BE2C (cell line): ENCODE results near the gene DNAH6.

ENCODE experiments used
- DNase-seq: peaks from one replicate; pipeline ENCODE4 v3.0.0-alpha.2; 2020
- H3K27me3 ChIP-seq: fragments of 250-450 bp; sonication (Bioruptor Pico); 2 replicates; pipeline ENCODE4 v1.5.1; 2020; ENCODE audit warnings: mild to moderate bottlenecking
- H3K36me3 ChIP-seq: fragments of 250-450 bp; sonication (Bioruptor Pico); 2 replicates; pipeline ENCODE4 v1.5.1; 2020; ENCODE audit warnings: mild to moderate bottlenecking
- H3K4me1 ChIP-seq: fragments of 250-450 bp; sonication (Bioruptor Pico); 2 replicates; pipeline ENCODE4 v1.5.1; 2020
- H3K4me3 ChIP-seq: 2 replicates; pipeline ENCODE4 v1.5.1; 2011; ENCODE audit warnings: low read depth, low read length
- H3K9me3 ChIP-seq: fragments of 250-450 bp; sonication (Bioruptor Pico); 2 replicates; pipeline ENCODE4 v1.5.1; 2020
- TF ChIP-seq, protein P1 (sequence below): IDR thresholded peaks from 2 replicates; pipeline ENCODE4 v1.5.1; 2012; ENCODE audit warnings: mild to moderate bottlenecking, low read depth, low read length

DNAH6 gene

DNA sequence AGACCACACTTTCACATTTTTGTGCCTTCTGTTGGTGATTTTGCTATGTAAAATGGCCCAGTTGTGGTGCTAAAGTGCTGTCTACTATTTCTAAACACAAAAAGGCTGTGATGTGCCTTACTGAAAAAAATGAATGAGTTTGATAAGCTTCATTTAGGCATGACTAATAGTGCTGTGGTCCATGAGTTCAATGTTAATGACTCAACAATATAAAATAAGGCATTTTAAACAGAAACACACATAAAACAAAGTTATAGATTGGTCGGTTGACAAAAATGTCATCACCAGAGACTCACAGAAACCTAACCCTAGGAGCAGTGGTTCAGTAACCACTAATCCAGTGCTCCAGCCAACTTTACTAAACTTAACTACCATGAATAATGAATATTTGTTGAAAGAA is 160.0 kb downstream of the DNAH6 start:
- H3K27me3 ChIP-seq, result no peaks in the 10 kb centered on the region
- TF ChIP-seq, protein P1, sequence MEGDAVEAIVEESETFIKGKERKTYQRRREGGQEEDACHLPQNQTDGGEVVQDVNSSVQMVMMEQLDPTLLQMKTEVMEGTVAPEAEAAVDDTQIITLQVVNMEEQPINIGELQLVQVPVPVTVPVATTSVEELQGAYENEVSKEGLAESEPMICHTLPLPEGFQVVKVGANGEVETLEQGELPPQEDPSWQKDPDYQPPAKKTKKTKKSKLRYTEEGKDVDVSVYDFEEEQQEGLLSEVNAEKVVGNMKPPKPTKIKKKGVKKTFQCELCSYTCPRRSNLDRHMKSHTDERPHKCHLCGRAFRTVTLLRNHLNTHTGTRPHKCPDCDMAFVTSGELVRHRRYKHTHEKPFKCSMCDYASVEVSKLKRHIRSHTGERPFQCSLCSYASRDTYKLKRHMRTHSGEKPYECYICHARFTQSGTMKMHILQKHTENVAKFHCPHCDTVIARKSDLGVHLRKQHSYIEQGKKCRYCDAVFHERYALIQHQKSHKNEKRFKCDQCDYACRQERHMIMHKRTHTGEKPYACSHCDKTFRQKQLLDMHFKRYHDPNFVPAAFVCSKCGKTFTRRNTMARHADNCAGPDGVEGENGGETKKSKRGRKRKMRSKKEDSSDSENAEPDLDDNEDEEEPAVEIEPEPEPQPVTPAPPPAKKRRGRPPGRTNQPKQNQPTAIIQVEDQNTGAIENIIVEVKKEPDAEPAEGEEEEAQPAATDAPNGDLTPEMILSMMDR, result no peak

DNA sequence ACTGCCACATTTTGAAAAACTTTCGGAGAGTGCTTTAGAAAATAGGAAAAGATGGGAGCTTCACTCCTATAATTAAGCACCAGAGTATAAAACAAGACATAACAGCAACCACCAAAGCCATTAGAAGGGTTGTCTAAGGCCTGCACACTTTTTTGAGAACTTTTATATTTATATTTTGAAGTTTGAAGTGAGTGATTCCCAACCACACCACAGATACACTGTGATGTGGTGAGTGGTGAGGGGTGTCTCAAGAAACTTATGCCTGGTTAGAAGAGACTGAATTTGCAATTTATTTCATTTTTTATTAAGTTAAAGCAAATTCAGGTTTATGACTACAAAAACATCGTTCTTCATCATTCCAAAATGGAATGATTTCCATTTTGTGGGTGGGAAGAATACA is 161.9 kb downstream of the DNAH6 start:
- Histone ChIP-seq H3K4me1 (no peaks in the 10 kb centered on the region), H3K4me3 (no peak overlapping the region), H3K36me3 (no peaks in the 10 kb centered on the region), H3K9me3 (no peaks in the 10 kb centered on the region), H3K27me3 (no peaks in the 10 kb centered on the region)
- DNase-seq, result no peak
- TF ChIP-seq, protein P1, result no peak

More for the DNA sequence above, 160.0 kb downstream of the DNAH6 start:
- Histone ChIP-seq H3K4me3 (no peak overlapping the region), H3K36me3 (no peaks in the 10 kb centered on the region), H3K9me3 (no peaks in the 10 kb centered on the region), H3K4me1 (no peaks in the 10 kb centered on the region)
- no peak for DNase-seq

DNA sequence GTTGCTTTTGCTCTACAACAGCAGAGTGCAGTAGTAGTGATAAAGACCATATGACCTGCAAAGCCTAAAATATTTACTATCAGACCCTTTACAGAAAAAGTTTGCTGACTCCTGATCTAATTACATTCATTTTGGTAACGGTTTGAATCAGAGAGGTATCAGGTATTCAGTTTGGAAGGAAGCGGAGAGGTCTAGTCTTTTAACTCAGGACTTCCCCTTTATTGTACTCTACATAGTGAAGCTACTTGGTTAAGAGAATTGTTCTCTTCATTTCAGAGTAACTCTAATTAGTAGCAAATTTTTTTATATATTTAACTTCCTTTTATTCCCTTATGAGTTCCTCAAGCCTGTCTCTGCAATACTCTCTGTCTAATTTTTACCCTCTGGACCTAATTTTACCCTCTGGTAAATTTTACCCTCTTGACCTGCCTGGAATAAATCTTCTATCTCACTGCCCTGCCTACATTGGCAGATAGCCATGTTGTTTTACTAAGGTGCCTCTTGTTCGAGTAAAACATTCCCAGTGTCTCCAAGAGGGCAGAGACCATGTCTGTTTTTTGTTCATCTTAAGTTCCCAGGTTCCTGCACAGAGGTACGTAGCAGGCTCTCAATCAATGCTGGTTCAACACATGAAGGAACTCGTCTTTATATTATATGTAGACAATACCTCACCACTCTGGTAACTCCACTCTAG is 170.6 kb downstream of the DNAH6 start:
- TF ChIP-seq, protein P1, result no peak
- H3K36me3 ChIP-seq, result no peaks in the 10 kb centered on the region
- no peak overlapping the region for H3K4me3 ChIP-seq
- H3K4me1 ChIP-seq, result no peaks in the 10 kb centered on the region
- H3K9me3 ChIP-seq, result no peaks in the 10 kb centered on the region
- DNase-seq, result no peak
- H3K27me3 ChIP-seq, result no peaks in the 10 kb centered on the region

DNA sequence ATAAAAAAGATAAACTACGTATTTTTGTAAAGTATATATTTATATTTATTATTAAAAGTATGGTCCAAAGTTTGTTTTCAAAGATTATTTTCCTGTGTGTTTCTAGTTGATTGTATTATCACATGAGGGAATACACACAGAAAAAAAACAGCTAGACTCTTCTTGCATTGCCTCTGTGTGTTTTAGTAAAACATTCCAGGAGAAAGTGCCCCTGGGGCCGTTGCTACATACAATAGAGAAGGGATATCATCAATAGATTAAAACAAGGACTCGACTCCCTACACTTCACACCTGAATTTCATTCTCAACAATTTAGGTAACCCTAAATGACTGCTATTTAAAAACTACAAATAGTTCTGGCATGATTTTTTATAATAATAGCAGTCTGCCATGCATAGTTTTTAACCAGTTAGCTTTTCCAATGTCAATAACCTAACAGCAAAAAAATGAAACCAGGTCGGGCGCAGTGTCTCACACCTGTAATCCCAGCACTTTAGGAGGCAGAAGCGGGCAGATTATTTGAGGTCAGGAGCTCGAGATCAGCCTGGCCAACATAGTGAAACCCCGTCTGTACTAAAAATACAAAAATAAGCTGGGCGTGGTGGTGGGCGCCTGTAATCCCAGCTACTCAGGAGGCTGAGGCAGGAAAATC is 171.3 kb downstream of the DNAH6 start:
- H3K36me3 ChIP-seq, result no peaks in the 10 kb centered on the region
- H3K4me1 ChIP-seq, result no peaks in the 10 kb centered on the region
- H3K9me3 ChIP-seq, result no peaks in the 10 kb centered on the region
- TF ChIP-seq, protein P1, result no peak
- DNase-seq, result no peak
- no peak overlapping the region for H3K4me3 ChIP-seq
- H3K27me3 ChIP-seq, result no peaks in the 10 kb centered on the region

DNA sequence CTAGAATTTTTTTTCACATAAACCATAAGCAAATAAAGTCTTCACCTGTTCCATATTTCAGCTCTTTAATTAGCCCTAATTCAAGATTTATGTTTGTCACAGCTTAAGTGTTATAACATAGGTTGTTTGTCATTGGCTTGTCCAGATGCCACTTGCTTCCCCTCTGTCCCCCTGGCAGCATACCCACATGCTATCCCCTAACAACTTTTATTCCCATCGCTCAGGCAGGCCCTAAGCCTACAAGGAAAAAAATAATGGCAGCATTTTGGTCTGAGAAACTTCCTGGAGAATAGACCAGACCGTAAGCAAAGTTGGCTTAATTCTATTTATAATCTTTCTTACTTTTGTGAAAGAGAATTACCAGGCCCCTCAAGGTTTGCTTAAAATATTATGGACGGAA is 173.9 kb downstream of the DNAH6 start:
- H3K27me3 ChIP-seq, result no peaks in the 10 kb centered on the region

More for the DNA sequence above, 173.9 kb downstream of the DNAH6 start:
- TF ChIP-seq, protein P1, result no peak
- H3K9me3 ChIP-seq, result no peaks in the 10 kb centered on the region
- H3K4me1 ChIP-seq, result no peaks in the 10 kb centered on the region
- DNase-seq, result no peak
- H3K4me3 ChIP-seq, result no peak overlapping the region
- no peaks in the 10 kb centered on the region for H3K36me3 ChIP-seq
